HepG2 (cell line): ENCODE data around the gene UAP1. TPM values are rescaled to one million over a fixed set of nuclear protein-coding genes. Genes with fewer than 3 reads are reported as not detected.
A peak's percentile ranks its signal among the peaks of the same experiment; 100 is the strongest.

Source experiments
- ATAC-seq: fragments of 200-7000 bp; cut with Tn5 transposase; 3 replicates; pipeline ENCODE4 v1.9.1; 2020; ENCODE audit warnings: mild to moderate bottlenecking, moderate library complexity
- BruUV-seq: library from RNA; stranded (reverse); fragments of 400-500 nt; replicated peaks from 2 replicates; lab custom pipeline; 2021; lab: Mats Ljungman, UMichigan
- CTCF ChIA-PET: fragments of 300-600 bp; formaldehyde crosslinking; extraction: SDS; loops from one replicate; lab custom pipeline; 2021; ENCODE audit warnings: low total read pairs, inconsistent platforms, low intra/inter-chr PET ratio; lab: Yijun Ruan, JAX
- POLR2A ChIA-PET: fragments of 350-600 bp; sonication (Branson Sonifier 250); formaldehyde crosslinking; loops from one replicate; lab custom pipeline; 2020; ENCODE audit warnings: antibody characterized with exemption, inconsistent platforms; lab: Yijun Ruan, JAX
- DNase-seq: peaks from one replicate; pipeline ENCODE4 v3.0.0-alpha.2; 2015; ENCODE audit warnings: low spot score
- FAIRE-seq: peaks from 3 replicates; lab custom pipeline; 2011; peaks lifted over from hg19 to GRCh38; lab: Jason Lieb, UNC
- H2AFZ ChIP-seq: one replicate; pipeline ENCODE4 v1.6.1; 2011; ENCODE audit warnings: low read length, inconsistent platforms
- H3K27ac ChIP-seq: fragments of 300-600 bp; 3 replicates; pipeline ENCODE4 v1.8.0; 2011; ENCODE audit warnings: mixed run types, mild to moderate bottlenecking, mixed read lengths, low read length, inconsistent platforms; ENCODE audit not compliant: insufficient read depth; ENCODE audit errors: extremely low read length
- H3K27me3 ChIP-seq, 2 experiments: fragments of 200-600 bp in 1 of 2; 2 replicates in 1 of 2; 3 replicates in 1 of 2; pipeline versions ENCODE4 v1.6.0 to v1.8.0; 2011; ENCODE audit warnings: low read length in 2 of 2, mild to moderate bottlenecking in 2 of 2, moderate library complexity in 2 of 2, inconsistent platforms in 1 of 2; ENCODE audit not compliant: insufficient read depth in 2 of 2, control insufficient read depth in 1 of 2
- H3K36me3 ChIP-seq, 2 experiments: fragments of 200-600 bp in 1 of 2; replicated peaks in 1 of 2; 2 replicates in 1 of 2; 3 replicates in 1 of 2; pipeline versions ENCODE4 v1.5.1 to v1.8.0; 2011; ENCODE audit warnings: low read length in 2 of 2, inconsistent platforms in 1 of 2; ENCODE audit not compliant: insufficient read depth in 2 of 2, control insufficient read depth in 1 of 2
- H3K4me1 ChIP-seq: 2 replicates; pipeline ENCODE4 v1.5.1; 2012; ENCODE audit warnings: low read length, inconsistent platforms; ENCODE audit not compliant: insufficient read depth
- H3K4me2 ChIP-seq: 2 replicates; pipeline ENCODE4 v1.6.0; 2011; ENCODE audit warnings: low read depth, low read length, inconsistent platforms
- H3K4me3 ChIP-seq, 3 experiments: fragments of 200-600 bp in 1 of 3; sonication (generic), shearing (Covaris generic) in 1 of 3; replicated peaks in 1 of 3; 2 replicates each; pipeline ENCODE4 v1.5.1; 2011 to 2016; ENCODE audit warnings: low read length in 3 of 3, inconsistent platforms in 2 of 3, low read depth in 2 of 3, mild to moderate bottlenecking in 2 of 3, control low read depth in 1 of 3, mixed read lengths in 1 of 3; ENCODE audit not compliant: insufficient read depth in 1 of 3
- H3K79me2 ChIP-seq: one replicate; pipeline ENCODE4 v1.6.1; 2011; ENCODE audit warnings: low read length, inconsistent platforms; ENCODE audit not compliant: insufficient read depth
- H3K9ac ChIP-seq: 2 replicates; pipeline ENCODE4 v1.6.0; 2011; ENCODE audit warnings: mild to moderate bottlenecking, low read depth, low read length, inconsistent platforms; ENCODE audit not compliant: insufficient read depth
- H3K9me3 ChIP-seq: 2 replicates; pipeline ENCODE4 v1.5.1; 2012; ENCODE audit warnings: mild to moderate bottlenecking, low read length
- H4K20me1 ChIP-seq: 2 replicates; pipeline ENCODE4 v1.6.0; 2011; ENCODE audit warnings: inconsistent platforms, mild to moderate bottlenecking, low read length, moderate library complexity; ENCODE audit not compliant: insufficient read depth
- CHD2 ChIP-seq: IDR thresholded peaks from 2 replicates; pipeline ENCODE4 v1.6.1; 2011; ENCODE audit warnings: low read depth, low read length, improper control_type of control experiment
- PHF21A ChIP-seq: sonication (generic); formaldehyde crosslinking; IDR thresholded peaks from 2 replicates; pipeline ENCODE4 v1.5.0; 2020; ENCODE audit warnings: mild to moderate bottlenecking, missing genetic modification reagents
- RARA ChIP-seq: IDR thresholded peaks from 2 replicates; pipeline ENCODE4 v1.6.1; 2016; ENCODE audit warnings: missing genetic modification reagents, missing compliant biosample characterization
- RFX5 ChIP-seq: IDR thresholded peaks from 2 replicates; pipeline ENCODE4 v1.6.1; 2011; ENCODE audit warnings: low read depth, low read length, improper control_type of control experiment
- SALL1 ChIP-seq: sonication (generic); formaldehyde crosslinking; IDR thresholded peaks from 2 replicates; pipeline ENCODE4 v1.8.0; 2022; ENCODE audit warnings: mild to moderate bottlenecking, missing genetic modification reagents
- ZNF225 ChIP-seq: sonication (generic); formaldehyde crosslinking; IDR thresholded peaks from 2 replicates; pipeline ENCODE4 v1.4.0; 2020; ENCODE audit warnings: mild to moderate bottlenecking, missing genetic modification reagents
- ZNF280D ChIP-seq: sonication (generic); formaldehyde crosslinking; IDR thresholded peaks from 2 replicates; pipeline ENCODE4 v1.5.1; 2020; ENCODE audit warnings: mild to moderate bottlenecking, missing genetic modification reagents
- ZNF549 ChIP-seq: sonication (generic); formaldehyde crosslinking; IDR thresholded peaks from 2 replicates; pipeline ENCODE4 v1.5.0; 2020; ENCODE audit warnings: missing genetic modification reagents
- ZNF609 ChIP-seq: sonication (generic); formaldehyde crosslinking; IDR thresholded peaks from 2 replicates; pipeline ENCODE4 v1.4.0; 2020; ENCODE audit warnings: mild to moderate bottlenecking, missing genetic modification reagents, borderline replicate concordance
- ZNF644 ChIP-seq: IDR thresholded peaks from 2 replicates; pipeline ENCODE4 v1.6.1; 2016; ENCODE audit warnings: low read depth
- WGBS: methylation state at CpG from one replicate; pipeline ENCODE4 v1.1.6; 2017; ENCODE audit warnings: low lambda C conversion rate; 5-methylcytosine and 5-hydroxymethylcytosine counted together
- in situ Hi-C: cut with HindIII; loops from 2 replicates; pipeline ENCODE4 v1.10.0; 2017; ENCODE audit warnings: low pct_unique_long_range_greater_than_20kb; ENCODE audit not compliant: extremely low pct_ligation_motif_present
- intact Hi-C: fragments of 100-400 bp; cut with micrococcal nuclease; formaldehyde crosslinking; loops from one replicate; pipeline ENCODE4 v1.10.0; 2022; ENCODE audit not compliant: unreplicated experiment
- polyA plus RNA-seq, 8 experiments: library from polyadenylated mRNA; depleted of rRNA in 3 of 8; stranded (reverse) in 7 of 8; unstranded in 1 of 8; fragments of >200 nt; fragmentation: Illumina TruSeq in 4 of 8; extraction: Trizol in 4 of 8; gene quantifications; 2 replicates each; pipeline versions ENCODE4 v1.2.1 to v1.2.3, GENCODE V29; 2011 to 2016; ENCODE audit warnings: low read depth in 4 of 8, missing spikeins in 1 of 8, mixed read lengths in 1 of 8; ENCODE audit not compliant: insufficient read depth in 1 of 8
- total RNA-seq, 5 experiments: library from RNA; depleted of rRNA; stranded (reverse); fragments of >200 nt; fragmentation: Illumina TruSeq; extraction: Trizol; gene quantifications; 2 replicates each; pipeline ENCODE4 v1.2.3, GENCODE V29; 2016; ENCODE audit warnings: low read depth in 1 of 5

The UAP1 gene
- total and polyA plus RNA-seq, 2 of the 13 experiments (the other 11 are each of a cell fraction or from before 2014, with no cell fraction given) = 48.4 to 117 TPM

- H3K9me3 ChIP-seq = no peaks in the 10 kb centered on the region
- no peaks in the 10 kb centered on the region for H3K4me1 ChIP-seq
- no peak overlapping the region for H2AFZ ChIP-seq
- WGBS = 29% methylated on average over 1 of the region's 1 CpG
- DNase-seq = no peak
- no peaks in the 10 kb centered on the region for H3K79me2 ChIP-seq
- H3K27me3 ChIP-seq = no peaks in the 10 kb centered on the region
- no peak for FAIRE-seq
- H3K9ac ChIP-seq = no peak overlapping the region
- no peak for TF ChIP-seq CHD2
- TF ChIP-seq ZNF644 (CRISPR knock-in tag) = peak; percentile 59; the same call in 1 of the 2 replicates
- TF ChIP-seq RFX5 = no peak
- no peaks in the 10 kb centered on the region for H3K36me3 ChIP-seq
- no peak overlapping the region for H3K4me2 ChIP-seq
- intact Hi-C loops = no loop called here
- in situ Hi-C loops = no loop called here
- no peak overlapping the region for H3K27ac ChIP-seq
- POLR2A ChIA-PET = no interaction called here
- no peaks in the 10 kb centered on the region for H4K20me1 ChIP-seq
- no peak for ATAC-seq
- BruUV-seq = no TSS peak
- H3K4me3 ChIP-seq = no peak overlapping the region
- CTCF ChIA-PET = no interaction called here
Measured at GRCh38 chr1:162550925-162551324, 10.6 kb upstream of the UAP1 start.

- Histone ChIP-seq H3K27ac (no peak overlapping the region), H2AFZ (no peak overlapping the region), H3K9me3 (no peaks in the 10 kb centered on the region), H3K9ac (no peak overlapping the region), H3K4me2 (no peak overlapping the region), H3K36me3 (no peaks in the 10 kb centered on the region), H4K20me1 (no peaks in the 10 kb centered on the region), H3K4me1 (no peaks in the 10 kb centered on the region), H3K27me3 (no peaks in the 10 kb centered on the region), H3K79me2 (no peaks in the 10 kb centered on the region), H3K4me3 (no peak overlapping the region)
- ATAC-seq (no peak), DNase-seq (no peak), FAIRE-seq (no peak)
- intact Hi-C loops = no loop called here
- in situ Hi-C loops = no loop called here
- ChIA-PET CTCF (no interaction called here), POLR2A (no interaction called here)
- 68% methylated on average over 7 of the region's 7 CpGs for WGBS
- no TSS peak for BruUV-seq
- TF ChIP-seq ZNF549 (CRISPR knock-in tag) (no peak), ZNF280D (CRISPR knock-in tag) (no peak), RARA (CRISPR knock-in tag) (no peak), PHF21A (no peak), ZNF609 (CRISPR knock-in tag) (no peak), ZNF225 (CRISPR knock-in tag) (no peak), SALL1 (CRISPR knock-in tag) (no peak)
Measured at GRCh38 chr1:162551969-162552683, 9.4 kb upstream of the UAP1 start.
